Measurements from ENCODE around the gene RGS9. TPM values are rescaled to one million over a fixed set of nuclear protein-coding genes. Genes with fewer than 3 reads are reported as not detected.

RGS9 gene
- total and polyA plus RNA-seq, 2 experiments from 2014 or later: 3.1 to 3.3 TPM

DNA sequence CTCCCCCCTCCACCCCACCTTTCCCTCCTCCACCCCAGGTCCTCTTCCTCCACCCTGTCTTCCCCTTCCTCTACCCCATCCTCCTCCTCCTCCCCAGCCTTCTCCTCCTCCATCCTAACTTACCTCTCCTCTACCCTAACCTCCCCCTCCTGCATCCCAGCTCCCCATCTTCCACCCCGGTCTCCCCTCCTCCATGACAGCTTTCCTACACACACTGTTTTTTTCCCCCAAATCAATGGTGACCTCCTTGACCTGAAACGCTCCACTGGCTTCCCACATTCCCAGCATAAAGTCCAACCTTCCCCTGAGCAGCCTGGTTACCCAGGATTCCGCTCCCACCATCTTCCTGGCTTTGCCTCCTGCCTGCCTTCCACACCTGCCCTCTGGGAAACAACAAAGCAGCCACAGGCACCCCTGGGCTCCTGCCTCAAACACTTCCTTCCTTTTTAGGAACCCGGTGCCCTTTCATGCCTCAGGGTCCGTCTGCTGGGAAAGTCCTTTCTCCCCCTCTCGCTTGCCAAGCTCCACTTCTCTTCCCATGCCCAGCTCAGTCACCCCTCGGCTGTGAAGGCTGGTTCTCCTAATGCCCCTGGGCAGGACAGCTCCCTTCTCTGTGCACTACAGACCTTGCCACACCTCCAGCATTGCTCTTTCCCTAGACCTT is 2.1 kb downstream of the RGS9 start:
- no peak for DNase-seq (ENCODE audit: low spot score)
- H3K4me3 ChIP-seq: no peak overlapping the region
- no peaks in the 10 kb centered on the region for H3K9me3 ChIP-seq (ENCODE audit: low read depth)
- no peaks in the 10 kb centered on the region for H3K4me1 ChIP-seq (ENCODE audit: insufficient read depth)
- H3K27ac ChIP-seq: no peak overlapping the region
- no peaks in the 10 kb centered on the region for H3K9me2 ChIP-seq (replicated peaks; ENCODE audit: insufficient read depth)
- no peaks in the 10 kb centered on the region for H4K20me1 ChIP-seq (ENCODE audit: insufficient read depth, poor library complexity, severe bottlenecking)
- H3K36me3 ChIP-seq (replicated peaks; ENCODE audit: insufficient read depth, low read depth): no peaks in the 10 kb centered on the region
- no peak overlapping the region for H3K4me2 ChIP-seq
- no peak overlapping the region for H2AFZ ChIP-seq
- TF ChIP-seq EZH2phosphoT487 (IDR thresholded peaks at IDR 0.05; ENCODE audit: low read depth, severe bottlenecking, unreplicated experiment): no peak
- H3K27me3 ChIP-seq: peaks cover 15% of the 10 kb centered on the region
- no peaks in the 10 kb centered on the region for H3K79me2 ChIP-seq
- 59% methylated on average over 6 of the region's 7 CpGs for WGBS (ENCODE audit: low lambda C conversion rate, missing lambda C conversion rate)

DNA sequence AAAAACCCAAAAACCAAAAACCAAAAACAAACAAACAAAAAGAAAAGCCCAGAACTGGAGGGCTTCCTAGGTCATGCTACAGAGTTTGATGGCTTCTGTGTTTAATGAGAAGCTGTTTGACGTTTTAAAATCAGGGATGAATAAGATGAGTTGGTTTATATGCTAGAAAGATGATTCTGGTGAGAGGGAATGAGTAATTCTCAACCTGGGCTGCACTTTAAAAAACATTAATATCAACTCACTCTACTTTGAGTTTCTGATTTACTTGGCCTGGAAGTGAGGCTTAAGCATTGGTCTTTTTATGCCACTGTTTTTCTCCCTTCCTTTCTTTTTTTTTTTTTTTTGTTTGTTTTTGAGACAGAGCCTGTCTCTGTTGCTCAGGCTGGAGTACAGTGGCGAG is 5.1 kb downstream of the RGS9 start:
- Histone ChIP-seq H3K27me3 (peaks cover 15% of the 10 kb centered on the region), H3K4me3 (no peak overlapping the region), H3K9me3 (ENCODE audit: low read depth) (no peaks in the 10 kb centered on the region), H3K36me3 (replicated peaks; ENCODE audit: insufficient read depth, low read depth) (no peaks in the 10 kb centered on the region), H3K9me2 (replicated peaks; ENCODE audit: insufficient read depth) (no peaks in the 10 kb centered on the region), H2AFZ (no peak overlapping the region), H3K4me1 (ENCODE audit: insufficient read depth) (no peaks in the 10 kb centered on the region), H4K20me1 (ENCODE audit: insufficient read depth, poor library complexity, severe bottlenecking) (no peaks in the 10 kb centered on the region), H3K79me2 (no peaks in the 10 kb centered on the region), H3K27ac (no peak overlapping the region), H3K4me2 (no peak overlapping the region)
- TF ChIP-seq, protein P1, sequence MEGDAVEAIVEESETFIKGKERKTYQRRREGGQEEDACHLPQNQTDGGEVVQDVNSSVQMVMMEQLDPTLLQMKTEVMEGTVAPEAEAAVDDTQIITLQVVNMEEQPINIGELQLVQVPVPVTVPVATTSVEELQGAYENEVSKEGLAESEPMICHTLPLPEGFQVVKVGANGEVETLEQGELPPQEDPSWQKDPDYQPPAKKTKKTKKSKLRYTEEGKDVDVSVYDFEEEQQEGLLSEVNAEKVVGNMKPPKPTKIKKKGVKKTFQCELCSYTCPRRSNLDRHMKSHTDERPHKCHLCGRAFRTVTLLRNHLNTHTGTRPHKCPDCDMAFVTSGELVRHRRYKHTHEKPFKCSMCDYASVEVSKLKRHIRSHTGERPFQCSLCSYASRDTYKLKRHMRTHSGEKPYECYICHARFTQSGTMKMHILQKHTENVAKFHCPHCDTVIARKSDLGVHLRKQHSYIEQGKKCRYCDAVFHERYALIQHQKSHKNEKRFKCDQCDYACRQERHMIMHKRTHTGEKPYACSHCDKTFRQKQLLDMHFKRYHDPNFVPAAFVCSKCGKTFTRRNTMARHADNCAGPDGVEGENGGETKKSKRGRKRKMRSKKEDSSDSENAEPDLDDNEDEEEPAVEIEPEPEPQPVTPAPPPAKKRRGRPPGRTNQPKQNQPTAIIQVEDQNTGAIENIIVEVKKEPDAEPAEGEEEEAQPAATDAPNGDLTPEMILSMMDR (IDR thresholded peaks at IDR 0.05; ENCODE audit: poor library complexity): no peak
- TF ChIP-seq EZH2 (IDR thresholded peaks at IDR 0.05; ENCODE audit: borderline replicate concordance): no peak
- no peak for TF ChIP-seq EZH2phosphoT487 (IDR thresholded peaks at IDR 0.05; ENCODE audit: low read depth, severe bottlenecking, unreplicated experiment)
- DNase-seq (ENCODE audit: low spot score): no peak
- WGBS (ENCODE audit: low lambda C conversion rate, missing lambda C conversion rate): 91% methylated on average over 2 of the region's 2 CpGs

DNA sequence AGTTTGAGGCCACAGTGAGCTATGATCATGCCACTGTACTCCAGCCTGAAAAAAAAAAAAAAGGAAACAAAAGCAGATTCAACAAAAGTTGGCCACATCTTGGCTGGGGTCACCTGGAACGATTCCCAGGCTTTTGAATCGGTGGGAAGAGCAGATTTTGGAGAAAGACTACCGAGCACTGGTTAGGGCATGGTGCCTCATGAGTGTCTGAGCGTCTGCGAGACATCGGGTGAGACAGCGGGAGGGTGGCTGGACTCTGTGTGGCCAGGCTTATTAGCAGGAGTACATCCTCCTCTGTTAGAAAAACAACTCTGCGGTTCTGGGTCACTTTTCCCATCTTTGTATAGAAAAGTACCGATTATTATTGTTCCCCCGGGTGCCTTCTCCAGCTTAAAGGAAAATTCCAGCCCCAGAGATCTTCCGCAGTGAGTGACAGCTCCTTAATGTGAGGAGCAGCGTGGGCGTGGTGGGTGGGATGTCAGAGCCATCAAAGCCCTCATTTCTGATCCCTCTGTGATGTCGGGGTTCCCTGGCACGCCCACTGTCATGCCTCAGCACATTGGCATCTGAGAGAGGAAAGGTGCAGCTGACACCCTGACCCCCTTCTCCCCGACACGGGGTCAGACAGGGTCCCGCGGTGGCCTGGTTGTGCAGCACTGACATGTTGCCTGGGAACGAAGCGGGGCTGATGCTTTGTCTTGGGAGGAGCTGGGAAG is 6.9 kb downstream of the RGS9 start:
- H3K36me3 ChIP-seq (replicated peaks; ENCODE audit: insufficient read depth, low read depth): no peaks in the 10 kb centered on the region
- no peaks in the 10 kb centered on the region for H3K4me1 ChIP-seq (ENCODE audit: insufficient read depth)
- H3K4me2 ChIP-seq: no peak overlapping the region
- peaks cover 6% of the 10 kb centered on the region for H3K27me3 ChIP-seq
- DNase-seq (ENCODE audit: low spot score): no peak
- 80% methylated on average over 21 of the region's 21 CpGs for WGBS (ENCODE audit: low lambda C conversion rate, missing lambda C conversion rate)
- no peak overlapping the region for H3K4me3 ChIP-seq
- H3K9me3 ChIP-seq (ENCODE audit: low read depth): no peaks in the 10 kb centered on the region
- no peak overlapping the region for H3K27ac ChIP-seq
- no peak overlapping the region for H2AFZ ChIP-seq
- no peaks in the 10 kb centered on the region for H3K9me2 ChIP-seq (replicated peaks; ENCODE audit: insufficient read depth)
- TF ChIP-seq, protein P1 (IDR thresholded peaks at IDR 0.05; ENCODE audit: poor library complexity): no peak
- no peak for TF ChIP-seq EZH2 (IDR thresholded peaks at IDR 0.05; ENCODE audit: borderline replicate concordance)
- no peak for TF ChIP-seq EZH2phosphoT487 (IDR thresholded peaks at IDR 0.05; ENCODE audit: low read depth, severe bottlenecking, unreplicated experiment)
- no peaks in the 10 kb centered on the region for H4K20me1 ChIP-seq (ENCODE audit: insufficient read depth, poor library complexity, severe bottlenecking)
- H3K79me2 ChIP-seq: no peaks in the 10 kb centered on the region

DNA sequence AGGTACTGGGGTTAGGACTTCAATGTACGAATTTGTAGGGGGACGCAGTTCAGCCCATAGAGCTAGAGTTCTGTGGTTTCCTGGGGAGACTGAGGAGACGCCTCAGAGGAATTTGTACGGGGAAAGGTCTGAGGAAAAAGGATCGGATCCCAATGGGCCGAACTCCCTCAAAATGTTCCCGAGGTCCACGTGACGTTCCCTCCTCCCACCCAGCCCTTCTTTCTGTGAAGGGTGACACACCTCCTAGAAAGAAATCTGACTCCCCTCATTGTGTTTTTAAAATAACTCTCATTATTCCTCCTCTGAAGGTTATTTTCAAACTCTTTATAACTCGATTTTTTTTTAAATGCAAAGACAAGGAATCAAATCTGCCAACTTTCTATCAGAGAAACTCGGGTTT is 8.6 kb downstream of the RGS9 start:
- Histone ChIP-seq H3K4me2 (no peak overlapping the region), H4K20me1 (ENCODE audit: insufficient read depth, poor library complexity, severe bottlenecking) (no peaks in the 10 kb centered on the region), H3K27ac (no peak overlapping the region), H3K4me1 (ENCODE audit: insufficient read depth) (no peaks in the 10 kb centered on the region), H3K27me3 (no peaks in the 10 kb centered on the region), H3K9me3 (ENCODE audit: low read depth) (no peaks in the 10 kb centered on the region), H3K36me3 (replicated peaks; ENCODE audit: insufficient read depth, low read depth) (no peaks in the 10 kb centered on the region), H3K79me2 (no peaks in the 10 kb centered on the region), H3K4me3 (no peak overlapping the region), H3K9me2 (replicated peaks; ENCODE audit: insufficient read depth) (no peaks in the 10 kb centered on the region), H2AFZ (no peak overlapping the region)
- whole genome bisulfite sequencing (ENCODE audit: low lambda C conversion rate, missing lambda C conversion rate): 79% methylated on average over 11 of the region's 11 CpGs
- DNase-seq (ENCODE audit: low spot score): no peak
- TF ChIP-seq EZH2phosphoT487 (IDR thresholded peaks at IDR 0.05; ENCODE audit: low read depth, severe bottlenecking, unreplicated experiment) (no peak), EZH2 (IDR thresholded peaks at IDR 0.05; ENCODE audit: borderline replicate concordance) (no peak)
- TF ChIP-seq, protein P1 (IDR thresholded peaks at IDR 0.05; ENCODE audit: poor library complexity): no peak
